Left ventricle myocardium inferior (tissue), 1 donor: Measurements from ENCODE around the gene SV2A. TPM values are rescaled to one million over a fixed set of nuclear protein-coding genes. Genes with fewer than 3 reads are reported as not detected.
"Not testable (repeated sequence)": the region's sequence is repeated elsewhere in the genome, so short reads cannot be mapped to it uniquely, and the experiment has no call there.

Experiments
- DNase-seq: peaks from one replicate; pipeline ENCODE4 v3.0.0-alpha.2; 2020
- H3K27ac ChIP-seq: fragments of 200-600 bp; replicated peaks from 2 replicates; pipeline ENCODE4 v1.8.0; 2021
- H3K27me3 ChIP-seq: fragments of 200-600 bp; 2 replicates; pipeline ENCODE4 v1.8.0; 2021; ENCODE audit warnings: low read depth
- H3K36me3 ChIP-seq: fragments of 200-600 bp; 2 replicates; pipeline ENCODE4 v1.8.0; 2021
- H3K4me1 ChIP-seq: fragments of 200-600 bp; 2 replicates; pipeline ENCODE4 v1.8.0; 2021
- H3K4me3 ChIP-seq: fragments of 200-600 bp; 2 replicates; pipeline ENCODE4 v1.8.0; 2021; ENCODE audit warnings: mild to moderate bottlenecking, moderate library complexity
- H3K9me3 ChIP-seq: fragments of 200-600 bp; replicated peaks from 2 replicates; pipeline ENCODE4 v1.8.0; 2021
- intact Hi-C: fragments of 100-400 bp; cut with micrococcal nuclease; formaldehyde crosslinking; loops from one replicate; pipeline ENCODE4 v1.11.0; 2022
- total RNA-seq: library from RNA; stranded (reverse); fragmentation: NEBNext Ultra II Directional; extraction: Animal tissue kit (Norgen Biotek cat#: 25700); gene quantifications from one replicate; pipeline ENCODE4 v1.2.1, GENCODE V29; 2021
- TF ChIP-seq, protein P1 (sequence below): fragments of 200-600 bp; IDR thresholded peaks from 2 replicates; pipeline ENCODE4 v1.8.0; 2021; ENCODE audit warnings: antibody characterized with exemption, mild to moderate bottlenecking, borderline replicate concordance
- donor health status: DM: no; HTN: yes; CAD: no; lungs with severe emphysema.

The SV2A gene
- total RNA-seq, 1 donor from 2014 or later: 0.44 TPM

- Histone ChIP-seq H3K36me3 (no peaks in the 10 kb centered on the region), H3K27ac (no peak overlapping the region), H3K4me3 (no peak overlapping the region), H3K9me3 (no peaks in the 10 kb centered on the region), H3K4me1 (peaks cover 33% of the 10 kb centered on the region), H3K27me3 (no peaks in the 10 kb centered on the region)
- DNase-seq: no peak
- intact Hi-C loops: no loop called here
- TF ChIP-seq, protein P1, sequence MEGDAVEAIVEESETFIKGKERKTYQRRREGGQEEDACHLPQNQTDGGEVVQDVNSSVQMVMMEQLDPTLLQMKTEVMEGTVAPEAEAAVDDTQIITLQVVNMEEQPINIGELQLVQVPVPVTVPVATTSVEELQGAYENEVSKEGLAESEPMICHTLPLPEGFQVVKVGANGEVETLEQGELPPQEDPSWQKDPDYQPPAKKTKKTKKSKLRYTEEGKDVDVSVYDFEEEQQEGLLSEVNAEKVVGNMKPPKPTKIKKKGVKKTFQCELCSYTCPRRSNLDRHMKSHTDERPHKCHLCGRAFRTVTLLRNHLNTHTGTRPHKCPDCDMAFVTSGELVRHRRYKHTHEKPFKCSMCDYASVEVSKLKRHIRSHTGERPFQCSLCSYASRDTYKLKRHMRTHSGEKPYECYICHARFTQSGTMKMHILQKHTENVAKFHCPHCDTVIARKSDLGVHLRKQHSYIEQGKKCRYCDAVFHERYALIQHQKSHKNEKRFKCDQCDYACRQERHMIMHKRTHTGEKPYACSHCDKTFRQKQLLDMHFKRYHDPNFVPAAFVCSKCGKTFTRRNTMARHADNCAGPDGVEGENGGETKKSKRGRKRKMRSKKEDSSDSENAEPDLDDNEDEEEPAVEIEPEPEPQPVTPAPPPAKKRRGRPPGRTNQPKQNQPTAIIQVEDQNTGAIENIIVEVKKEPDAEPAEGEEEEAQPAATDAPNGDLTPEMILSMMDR: no peak
Measured at GRCh38 chr1:149881876-149882275, 35.8 kb downstream of the SV2A start.

DNA sequence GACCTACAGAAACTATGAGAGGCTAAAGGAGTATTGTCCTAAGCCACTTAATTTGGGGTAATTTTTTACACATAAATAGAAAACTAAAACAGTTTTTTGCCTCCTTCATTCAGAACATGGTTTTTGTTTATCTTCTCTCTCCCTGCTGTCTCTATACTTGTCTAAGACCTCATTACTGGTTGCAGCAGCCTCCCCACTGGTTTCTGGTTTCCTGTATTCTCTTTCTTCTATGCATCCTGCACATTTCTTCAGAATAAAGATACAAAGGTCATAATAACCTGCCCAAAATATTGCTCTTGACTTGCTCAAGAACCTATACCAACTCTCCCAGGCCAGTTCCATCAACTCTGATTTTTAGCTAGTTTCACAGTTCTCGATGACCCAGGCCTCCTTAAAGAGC is 38.1 kb downstream of the SV2A start:
- TF ChIP-seq, protein P1: no peak
- Histone ChIP-seq H3K36me3 (no peaks in the 10 kb centered on the region), H3K4me3 (no peak overlapping the region), H3K9me3 (no peaks in the 10 kb centered on the region), H3K27me3 (no peaks in the 10 kb centered on the region), H3K4me1 (peaks cover 14% of the 10 kb centered on the region), H3K27ac (no peak overlapping the region)
- intact Hi-C loops: no loop called here
- DNase-seq: no peak

DNA sequence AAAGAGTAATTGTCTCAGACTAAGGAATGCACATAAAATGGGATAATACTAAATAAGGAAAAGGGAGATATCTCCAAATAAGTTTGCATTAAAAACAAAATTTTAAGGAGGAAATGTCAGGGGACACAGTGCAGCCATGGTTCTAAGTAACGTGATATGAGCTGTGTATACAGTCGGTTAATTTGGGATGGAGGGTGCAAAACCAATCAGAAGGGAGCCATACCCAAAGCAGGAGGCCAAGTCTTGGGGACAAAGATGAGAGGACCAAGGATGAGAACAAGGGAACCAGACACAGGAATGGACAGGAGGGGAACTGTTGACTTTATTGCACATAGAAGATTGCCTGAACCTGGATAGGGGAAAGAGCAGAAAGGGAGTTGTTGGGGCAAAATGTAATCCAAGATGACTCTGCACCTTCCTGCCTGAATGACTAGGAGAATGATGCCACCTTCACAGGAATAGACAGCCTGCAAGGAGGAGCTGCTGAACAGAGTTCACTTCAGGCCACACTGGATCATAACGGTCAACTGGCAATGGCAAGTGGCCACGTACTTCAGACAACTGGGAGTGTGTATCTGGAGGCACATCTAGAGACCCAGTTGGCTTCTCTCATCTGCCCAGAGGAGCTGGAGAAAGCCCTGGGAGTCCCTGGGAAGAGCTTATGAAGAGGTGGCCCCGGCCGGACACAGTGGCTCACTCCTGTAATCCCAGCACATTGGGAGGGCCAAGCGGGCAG is 40.3 kb downstream of the SV2A start:
- Histone ChIP-seq H3K4me3 (no peak overlapping the region), H3K9me3 (no peaks in the 10 kb centered on the region), H3K36me3 (no peaks in the 10 kb centered on the region), H3K4me1 (no peaks in the 10 kb centered on the region), H3K27me3 (no peaks in the 10 kb centered on the region), H3K27ac (no peak overlapping the region)
- TF ChIP-seq, protein P1: no peak
- intact Hi-C loops: no loop called here
- DNase-seq: no peak

- H3K4me1 ChIP-seq, H3K27ac ChIP-seq, H3K36me3 ChIP-seq, H3K4me3 ChIP-seq, H3K27me3 ChIP-seq, H3K9me3 ChIP-seq, intact Hi-C loops, DNase-seq: not testable (repeated sequence)
Measured at GRCh38 chr1:149873060-149873459, 44.6 kb downstream of the SV2A start.

DNA sequence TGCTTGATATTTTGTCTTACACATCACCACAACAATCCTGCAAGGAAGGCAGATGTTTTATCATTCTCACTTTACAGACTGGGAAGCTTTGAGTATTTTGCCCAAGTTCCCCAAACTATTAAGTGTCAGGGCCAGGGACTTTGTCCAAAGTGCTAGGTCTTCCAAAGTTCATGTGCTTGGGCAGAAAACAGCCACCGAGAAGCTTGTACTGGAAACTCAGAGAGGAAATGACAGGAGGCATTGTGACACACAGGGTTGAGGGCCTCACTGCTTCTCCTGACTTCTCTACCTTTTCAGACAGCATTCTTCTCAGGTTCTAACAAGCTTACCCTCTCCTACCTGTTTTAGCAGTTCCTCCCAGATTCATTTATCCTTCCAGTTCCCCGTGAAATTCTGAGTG is 50.8 kb downstream of the SV2A start:
- H3K36me3 ChIP-seq, H3K27ac ChIP-seq, H3K27me3 ChIP-seq, H3K4me1 ChIP-seq, intact Hi-C loops, H3K4me3 ChIP-seq, H3K9me3 ChIP-seq, DNase-seq: not testable (repeated sequence)

DNA sequence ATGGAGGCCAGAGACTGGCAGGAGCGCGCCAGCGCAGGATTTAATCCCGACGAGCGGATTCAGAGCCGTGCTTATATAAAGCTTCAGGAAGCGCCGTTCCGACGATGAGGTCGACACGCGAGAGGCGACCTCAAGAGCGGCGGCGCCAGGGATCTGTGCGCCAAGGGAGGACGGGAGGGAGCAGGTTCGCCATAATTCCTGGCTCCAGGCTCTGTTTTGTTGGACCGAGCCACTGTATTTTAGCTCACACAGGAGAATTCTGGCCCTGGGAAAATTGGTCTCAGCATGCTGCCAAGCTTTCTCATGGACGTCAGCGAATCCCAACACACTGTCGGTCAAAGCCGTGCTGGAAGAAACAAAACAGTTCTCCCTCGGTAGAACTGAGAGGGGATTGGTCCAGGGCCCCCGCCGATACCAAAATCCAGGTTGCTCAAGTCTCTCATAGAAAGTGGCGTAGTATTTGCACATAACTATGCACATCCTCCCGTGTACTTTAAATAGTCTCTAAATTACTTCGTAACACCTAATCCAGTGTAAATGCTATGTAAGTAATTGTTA is 56.1 kb downstream of the SV2A start:
- H3K4me1 ChIP-seq, intact Hi-C loops, H3K27ac ChIP-seq, H3K4me3 ChIP-seq, H3K36me3 ChIP-seq, DNase-seq, H3K27me3 ChIP-seq, H3K9me3 ChIP-seq: not testable (repeated sequence)

GRCh38 chr1:149860684-149861496 is 56.8 kb downstream of the SV2A start:
- intact Hi-C loops, H3K36me3 ChIP-seq, H3K4me3 ChIP-seq, H3K4me1 ChIP-seq, H3K9me3 ChIP-seq, H3K27me3 ChIP-seq, H3K27ac ChIP-seq, DNase-seq: not testable (repeated sequence)

GRCh38 chr1:149860271-149860670 is 57.4 kb downstream of the SV2A start:
- not testable (repeated sequence) for H3K27ac ChIP-seq

More at GRCh38 chr1:149860271-149860670, 57.4 kb downstream of the SV2A start:
- H3K4me3 ChIP-seq, H3K36me3 ChIP-seq, H3K27me3 ChIP-seq, intact Hi-C loops, DNase-seq, H3K9me3 ChIP-seq, H3K4me1 ChIP-seq: not testable (repeated sequence)
